Fibroblast of villous mesenchyme (primary cell): Measurements from ENCODE around the gene HEMGN. TPM values are rescaled to one million over a fixed set of nuclear protein-coding genes. Genes with fewer than 3 reads are reported as not detected.
"Not testable (repeated sequence)": the region's sequence is repeated elsewhere in the genome, so short reads cannot be mapped to it uniquely, and the experiment has no call there.

Experiments used
- DNase-seq: peaks from one replicate; pipeline ENCODE4 v3.0.0-alpha.2; 2010; ENCODE audit warnings: low read depth
- H3K4me3 ChIP-seq: 2 replicates; pipeline ENCODE4 v1.5.1; 2011; ENCODE audit warnings: low read depth, mild to moderate bottlenecking, low read length
- CTCF ChIP-seq: IDR thresholded peaks from 2 replicates; pipeline ENCODE4 v1.5.1; 2012; ENCODE audit warnings: low read depth, mild to moderate bottlenecking, low read length; ENCODE audit not compliant: insufficient read depth
- total RNA-seq: library from RNA; depleted of rRNA; stranded (reverse); fragments of >200 nt; gene quantifications from 2 replicates; pipeline ENCODE4 v1.2.3, GENCODE V29; 2012

The HEMGN gene
- total RNA-seq, 1 donor = not detected

GRCh38 chr9:97978371-97979130 lies 40.6 kb upstream of the HEMGN start:
- H3K4me3 ChIP-seq = no peak overlapping the region
- no peak for DNase-seq
- TF ChIP-seq CTCF = no peak

GRCh38 chr9:97976633-97977032 lies 38.7 kb upstream of the HEMGN start:
- not testable (repeated sequence) for H3K4me3 ChIP-seq, DNase-seq

GRCh38 chr9:97975376-97975775 lies 37.4 kb upstream of the HEMGN start:
- no peak for TF ChIP-seq CTCF
- no peak overlapping the region for H3K4me3 ChIP-seq
- peak; percentile 6 for DNase-seq

- TF ChIP-seq CTCF = no peak
- no peak for DNase-seq
- no peak overlapping the region for H3K4me3 ChIP-seq
Observed at GRCh38 chr9:97972753-97973152, 34.8 kb upstream of the HEMGN start.

GRCh38 chr9:97970165-97970564 lies 32.2 kb upstream of the HEMGN start:
- no peak overlapping the region for H3K4me3 ChIP-seq
- DNase-seq = no peak
- TF ChIP-seq CTCF = no peak

GRCh38 chr9:97969014-97969413 lies 31.0 kb upstream of the HEMGN start:
- DNase-seq = no peak
- no peak for TF ChIP-seq CTCF
- no peak overlapping the region for H3K4me3 ChIP-seq

GRCh38 chr9:97966493-97966892 lies 28.5 kb upstream of the HEMGN start:
- no peak overlapping the region for H3K4me3 ChIP-seq
- DNase-seq = no peak
- TF ChIP-seq CTCF = no peak
